ENCODE data around the gene OPCML. TPM values are rescaled to one million over a fixed set of nuclear protein-coding genes. Genes with fewer than 3 reads are reported as not detected.

OPCML gene
- total and polyA plus RNA-seq, 2 donors (not counting 1 experiment from before 2014, with no cell fraction given), result not detected

DNA sequence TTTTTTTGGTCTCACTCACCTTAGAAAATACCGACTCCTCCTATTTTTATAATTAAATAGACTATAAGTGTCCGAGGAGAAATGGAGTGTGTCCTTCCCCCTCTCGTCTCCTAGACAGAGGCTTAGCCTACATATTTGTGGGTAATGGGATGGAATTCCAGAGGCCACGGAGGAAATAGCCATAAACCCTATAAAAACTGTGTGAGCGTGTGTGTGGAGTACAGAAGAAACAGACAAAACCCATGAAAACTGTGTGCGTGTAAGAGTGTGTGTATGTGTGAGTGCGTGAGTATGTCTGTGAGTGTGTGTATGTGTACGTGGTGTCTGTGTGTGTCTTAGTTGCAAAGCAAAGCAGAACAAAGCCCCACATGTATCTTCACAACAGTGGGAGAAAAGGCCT is 883.5 kb downstream of the OPCML start:
- intact Hi-C loops (cut with micrococcal nuclease), result no loop called here
- 100% methylated on average over 2 of the region's 8 CpGs for WGBS (ENCODE audit: insufficient coverage)

DNA sequence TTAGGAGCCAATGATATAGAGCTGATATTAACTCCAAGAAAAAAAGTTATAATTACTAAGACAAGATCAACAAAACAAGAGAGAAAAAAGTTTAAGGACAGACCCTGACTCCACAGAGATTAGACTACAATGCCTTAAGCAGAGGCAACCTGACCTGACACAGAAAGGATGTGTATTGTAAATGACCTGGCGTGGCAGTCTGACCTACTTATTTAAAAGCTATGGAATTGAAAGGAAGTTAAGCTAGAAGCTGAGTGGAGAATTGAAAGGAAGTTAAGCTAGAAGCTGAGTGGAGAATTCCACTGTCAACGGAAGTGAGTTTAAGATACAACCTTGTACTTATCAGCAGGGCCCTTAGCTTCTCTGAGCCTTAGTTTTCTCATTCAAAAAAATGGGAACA is 885.4 kb downstream of the OPCML start:
- no peak overlapping the region for H3K4me2 ChIP-seq (replicated peaks; ENCODE audit: low read depth, low read length, poor library complexity, severe bottlenecking)
- TF ChIP-seq, protein P1, sequence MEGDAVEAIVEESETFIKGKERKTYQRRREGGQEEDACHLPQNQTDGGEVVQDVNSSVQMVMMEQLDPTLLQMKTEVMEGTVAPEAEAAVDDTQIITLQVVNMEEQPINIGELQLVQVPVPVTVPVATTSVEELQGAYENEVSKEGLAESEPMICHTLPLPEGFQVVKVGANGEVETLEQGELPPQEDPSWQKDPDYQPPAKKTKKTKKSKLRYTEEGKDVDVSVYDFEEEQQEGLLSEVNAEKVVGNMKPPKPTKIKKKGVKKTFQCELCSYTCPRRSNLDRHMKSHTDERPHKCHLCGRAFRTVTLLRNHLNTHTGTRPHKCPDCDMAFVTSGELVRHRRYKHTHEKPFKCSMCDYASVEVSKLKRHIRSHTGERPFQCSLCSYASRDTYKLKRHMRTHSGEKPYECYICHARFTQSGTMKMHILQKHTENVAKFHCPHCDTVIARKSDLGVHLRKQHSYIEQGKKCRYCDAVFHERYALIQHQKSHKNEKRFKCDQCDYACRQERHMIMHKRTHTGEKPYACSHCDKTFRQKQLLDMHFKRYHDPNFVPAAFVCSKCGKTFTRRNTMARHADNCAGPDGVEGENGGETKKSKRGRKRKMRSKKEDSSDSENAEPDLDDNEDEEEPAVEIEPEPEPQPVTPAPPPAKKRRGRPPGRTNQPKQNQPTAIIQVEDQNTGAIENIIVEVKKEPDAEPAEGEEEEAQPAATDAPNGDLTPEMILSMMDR (IDR thresholded peaks at IDR 0.05), result no peak
- TF ChIP-seq EZH2 (IDR thresholded peaks at IDR 0.05; ENCODE audit: borderline replicate concordance, insufficient read depth, low read depth, low read length, poor library complexity, severe bottlenecking), result no peak
- no peak overlapping the region for H3K27ac ChIP-seq (ENCODE audit: low read length in 2 of 2)
- no peaks in the 10 kb centered on the region for H3K27me3 ChIP-seq (replicated peaks in 1 of 4; ENCODE audit: control extremely low read depth in 1 of 4, control insufficient read depth in 3 of 4, insufficient read depth in 4 of 4, low read length in 3 of 4)
- H3K9ac ChIP-seq (ENCODE audit: low read length), result no peak overlapping the region
- peaks cover 2% of the 10 kb centered on the region for H3K9me3 Mint-ChIP-seq (ENCODE audit: insufficient read depth)
- H4K20me1 ChIP-seq (ENCODE audit: control insufficient read depth, insufficient read depth, low read length, poor library complexity, severe bottlenecking), result no peaks in the 10 kb centered on the region
- H3K36me3 ChIP-seq (replicated peaks in 1 of 2; ENCODE audit: control extremely low read depth in 1 of 2, control insufficient read depth in 1 of 2, extremely low read depth in 1 of 2, insufficient read depth in 2 of 2, low read length in 1 of 2), result no peaks in the 10 kb centered on the region
- intact Hi-C loops (cut with micrococcal nuclease), result no loop called here
- POLR2A ChIA-PET, result no interaction called here
- no peaks in the 10 kb centered on the region for H3K4me1 ChIP-seq (ENCODE audit: control insufficient read depth in 2 of 2, insufficient read depth in 2 of 2, low read length in 2 of 2)
- H2AFZ ChIP-seq (ENCODE audit: insufficient read depth, low read depth, low read length, poor library complexity, severe bottlenecking), result no peak overlapping the region
- DNase-seq (no peak), ATAC-seq (ENCODE audit: low read depth) (no peak)
- no peaks in the 10 kb centered on the region for H3K4me1 Mint-ChIP-seq
- no peak overlapping the region for H3K4me3 ChIP-seq (ENCODE audit: control extremely low read depth in 1 of 5, extremely low read depth in 1 of 5, insufficient read depth in 1 of 5, low read depth in 2 of 5, low read length in 4 of 5)
- H3K79me2 ChIP-seq (ENCODE audit: control insufficient read depth, insufficient read depth, low read length), result no peaks in the 10 kb centered on the region
- H3K27ac Mint-ChIP-seq, result no peak overlapping the region
- peaks cover 0 to 7% (median 0%) of the 10 kb centered on the region in 3 donors for H3K9me3 ChIP-seq (ENCODE audit: control extremely low read depth in 1 of 3, control insufficient read depth in 2 of 3, insufficient read depth in 1 of 3, low read length in 2 of 3)
- no peak overlapping the region for H3K4me3 Mint-ChIP-seq
- CTCF ChIA-PET, result no interaction called here
- no peaks in the 10 kb centered on the region for H3K27me3 Mint-ChIP-seq
- no CpG with 5 or more reads among the region's 2 CpGs for WGBS (ENCODE audit: insufficient coverage)

More for the DNA sequence above, 883.5 kb downstream of the OPCML start:
- Mint-ChIP-seq H3K9me3 (ENCODE audit: insufficient read depth) (peaks cover 2% of the 10 kb centered on the region), H3K27ac (no peak overlapping the region), H3K27me3 (no peaks in the 10 kb centered on the region), H3K4me1 (no peaks in the 10 kb centered on the region), H3K4me3 (no peak overlapping the region)
- CTCF ChIA-PET, result no interaction called here
- no peak overlapping the region for H3K4me2 ChIP-seq (replicated peaks; ENCODE audit: low read depth, low read length, poor library complexity, severe bottlenecking)
- H3K79me2 ChIP-seq (ENCODE audit: control insufficient read depth, insufficient read depth, low read length), result no peaks in the 10 kb centered on the region
- no peaks in the 10 kb centered on the region for H3K27me3 ChIP-seq (replicated peaks in 1 of 4; ENCODE audit: control extremely low read depth in 1 of 4, control insufficient read depth in 3 of 4, insufficient read depth in 4 of 4, low read length in 3 of 4)
- no peak overlapping the region for H2AFZ ChIP-seq (ENCODE audit: insufficient read depth, low read depth, low read length, poor library complexity, severe bottlenecking)
- peaks cover 0 to 6% (median 0%) of the 10 kb centered on the region in 3 donors for H3K9me3 ChIP-seq (ENCODE audit: control extremely low read depth in 1 of 3, control insufficient read depth in 2 of 3, insufficient read depth in 1 of 3, low read length in 2 of 3)
- H4K20me1 ChIP-seq (ENCODE audit: control insufficient read depth, insufficient read depth, low read length, poor library complexity, severe bottlenecking), result no peaks in the 10 kb centered on the region
- DNase-seq (no peak), ATAC-seq (ENCODE audit: low read depth) (no peak)
- no peaks in the 10 kb centered on the region for H3K4me1 ChIP-seq (ENCODE audit: control insufficient read depth in 2 of 2, insufficient read depth in 2 of 2, low read length in 2 of 2)
- no peak overlapping the region for H3K4me3 ChIP-seq (ENCODE audit: control extremely low read depth in 1 of 5, extremely low read depth in 1 of 5, insufficient read depth in 1 of 5, low read depth in 2 of 5, low read length in 4 of 5)
- no peak overlapping the region for H3K27ac ChIP-seq (ENCODE audit: low read length in 2 of 2)
- POLR2A ChIA-PET, result no interaction called here
- H3K9ac ChIP-seq (ENCODE audit: low read length), result no peak overlapping the region
- TF ChIP-seq, protein P1 (IDR thresholded peaks at IDR 0.05), result no peak
- no peak for TF ChIP-seq EZH2 (IDR thresholded peaks at IDR 0.05; ENCODE audit: borderline replicate concordance, insufficient read depth, low read depth, low read length, poor library complexity, severe bottlenecking)
- no peaks in the 10 kb centered on the region for H3K36me3 ChIP-seq (replicated peaks in 1 of 2; ENCODE audit: control extremely low read depth in 1 of 2, control insufficient read depth in 1 of 2, extremely low read depth in 1 of 2, insufficient read depth in 2 of 2, low read length in 1 of 2)
